GM18861 (cell line): Measurements from ENCODE around the gene COG4.
"Not testable (repeated sequence)": the region's sequence is repeated elsewhere in the genome, so short reads cannot be mapped to it uniquely, and the experiment has no call there.

Experiments used
- ATAC-seq: cut with Tn5 transposase; IDR thresholded peaks from one replicate; pipeline ENCODE4 v1.9.1; 2021; ENCODE audit not compliant: unreplicated experiment

Gene COG4

GRCh38 chr16:70457446-70458166 lies 65.7 kb downstream of the COG4 start:
- ATAC-seq: no peak

GRCh38 chr16:70455910-70456309 lies 67.4 kb downstream of the COG4 start:
- ATAC-seq: no peak

GRCh38 chr16:70454222-70455034 lies 68.9 kb downstream of the COG4 start, which contains the start of gene FCSK:
FCSK (plus strand) TSS chr16:70454595; CDS start chr16:70463191, 8,596 bp downstream.
- no peak for ATAC-seq

GRCh38 chr16:70453892-70454221 lies 69.5 kb downstream of the COG4 start:
- ATAC-seq: no peak

- no peak for ATAC-seq
Measured at GRCh38 chr16:70453117-70453891, 70.0 kb downstream of the COG4 start.

GRCh38 chr16:70451004-70451340 lies 72.4 kb downstream of the COG4 start:
- not testable (repeated sequence) for ATAC-seq

GRCh38 chr16:70450142-70451003 lies 73.0 kb downstream of the COG4 start:
- not testable (repeated sequence) for ATAC-seq

- ATAC-seq: no peak
Measured at GRCh38 chr16:70448075-70448474, 75.3 kb downstream of the COG4 start.

GRCh38 chr16:70444249-70445063 lies 78.9 kb downstream of the COG4 start:
- no peak for ATAC-seq

GRCh38 chr16:70442344-70442743 lies 81.0 kb downstream of the COG4 start:
- no peak for ATAC-seq

GRCh38 chr16:70441406-70441990 lies 81.9 kb downstream of the COG4 start:
- no peak for ATAC-seq

- no peak for ATAC-seq
Measured at GRCh38 chr16:70440009-70440692, 83.2 kb downstream of the COG4 start.

- peak; percentile 81 for ATAC-seq
Measured at GRCh38 chr16:70438969-70439862, 84.1 kb downstream of the COG4 start, which contains the start of gene ST3GAL2. ST3GAL2 (minus strand) TSS chr16:70439100; CDS start chr16:70398530, 40,570 bp downstream.

GRCh38 chr16:70438585-70438968 lies 84.8 kb downstream of the COG4 start:
- ATAC-seq: no peak

GRCh38 chr16:70437582-70438557 lies 85.5 kb downstream of the COG4 start:
- no peak for ATAC-seq

- ATAC-seq: no peak
Measured at GRCh38 chr16:70437017-70437581, 86.3 kb downstream of the COG4 start.
